Endothelial cell of umbilical vein (primary cell): ENCODE results near the gene SELENOT.

Experiments
- EZH2 ChIP-seq: IDR thresholded peaks from 2 replicates; pipeline ENCODE4 v1.6.1; 2012; ENCODE audit warnings: borderline replicate concordance, low read depth, mild to moderate bottlenecking, moderate library complexity, low read length, inconsistent platforms; ENCODE audit not compliant: severe bottlenecking
- JUN ChIP-seq: IDR thresholded peaks from 2 replicates; pipeline ENCODE4 v1.6.1; 2011; ENCODE audit warnings: borderline replicate concordance, low read depth; ENCODE audit not compliant: insufficient read length, insufficient read depth
- POLR2A ChIP-seq: IDR thresholded peaks from 2 replicates; pipeline ENCODE4 v1.6.1; 2012; ENCODE audit warnings: low read depth, mild to moderate bottlenecking, control low read depth, low read length
- POLR2AphosphoS5 ChIP-seq: IDR thresholded peaks from 2 replicates; pipeline ENCODE4 v1.6.1; 2012; ENCODE audit warnings: low read depth, mild to moderate bottlenecking, control low read depth, low read length, moderate library complexity; ENCODE audit not compliant: insufficient read depth
- TF ChIP-seq, protein P1 (sequence below), 2 donors: IDR thresholded peaks; 1 replicate in 1 of 2; 2 replicates in 1 of 2; pipeline ENCODE4 v1.5.1; 2011; ENCODE audit warnings: low read length in 2 of 2, mild to moderate bottlenecking in 2 of 2, moderate library complexity in 2 of 2, control low read depth in 1 of 2, inconsistent platforms in 1 of 2, low read depth in 1 of 2; ENCODE audit not compliant: insufficient read depth in 1 of 2; ENCODE audit errors: extremely low read depth in 1 of 2
- TF ChIP-seq, protein P2 (sequence below): IDR thresholded peaks from 2 replicates; pipeline ENCODE4 v1.6.1; 2011; ENCODE audit not compliant: insufficient read depth, insufficient read length

DNA sequence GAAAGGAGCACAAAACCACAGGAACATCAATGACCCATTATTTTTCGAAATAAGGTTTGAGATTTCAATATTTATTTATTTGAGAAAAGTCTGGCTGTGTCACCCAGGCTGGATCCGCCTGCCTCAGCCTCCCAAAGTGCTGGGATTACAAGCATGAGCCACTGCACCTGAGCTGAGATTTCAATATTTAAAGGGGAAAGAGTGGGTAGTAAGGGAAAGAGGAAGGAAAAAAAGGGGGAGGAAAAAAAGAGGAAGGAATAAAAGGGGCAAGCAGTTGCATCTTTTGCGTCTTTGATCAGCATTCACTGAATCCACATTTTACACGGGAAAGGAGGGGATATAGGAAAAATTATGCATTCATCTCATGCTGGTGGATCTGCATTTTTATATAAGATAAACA lies 53.2 kb downstream of the SELENOT start:
- TF ChIP-seq, protein P1, sequence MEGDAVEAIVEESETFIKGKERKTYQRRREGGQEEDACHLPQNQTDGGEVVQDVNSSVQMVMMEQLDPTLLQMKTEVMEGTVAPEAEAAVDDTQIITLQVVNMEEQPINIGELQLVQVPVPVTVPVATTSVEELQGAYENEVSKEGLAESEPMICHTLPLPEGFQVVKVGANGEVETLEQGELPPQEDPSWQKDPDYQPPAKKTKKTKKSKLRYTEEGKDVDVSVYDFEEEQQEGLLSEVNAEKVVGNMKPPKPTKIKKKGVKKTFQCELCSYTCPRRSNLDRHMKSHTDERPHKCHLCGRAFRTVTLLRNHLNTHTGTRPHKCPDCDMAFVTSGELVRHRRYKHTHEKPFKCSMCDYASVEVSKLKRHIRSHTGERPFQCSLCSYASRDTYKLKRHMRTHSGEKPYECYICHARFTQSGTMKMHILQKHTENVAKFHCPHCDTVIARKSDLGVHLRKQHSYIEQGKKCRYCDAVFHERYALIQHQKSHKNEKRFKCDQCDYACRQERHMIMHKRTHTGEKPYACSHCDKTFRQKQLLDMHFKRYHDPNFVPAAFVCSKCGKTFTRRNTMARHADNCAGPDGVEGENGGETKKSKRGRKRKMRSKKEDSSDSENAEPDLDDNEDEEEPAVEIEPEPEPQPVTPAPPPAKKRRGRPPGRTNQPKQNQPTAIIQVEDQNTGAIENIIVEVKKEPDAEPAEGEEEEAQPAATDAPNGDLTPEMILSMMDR (IDR thresholded peaks at IDR 0.05; ENCODE audit: extremely low read depth in 1 of 2, insufficient read depth in 1 of 2, low read depth in 1 of 2, low read length in 2 of 2): no peak
- no peak for TF ChIP-seq POLR2AphosphoS5
- TF ChIP-seq JUN: no peak
- TF ChIP-seq, protein P2, sequence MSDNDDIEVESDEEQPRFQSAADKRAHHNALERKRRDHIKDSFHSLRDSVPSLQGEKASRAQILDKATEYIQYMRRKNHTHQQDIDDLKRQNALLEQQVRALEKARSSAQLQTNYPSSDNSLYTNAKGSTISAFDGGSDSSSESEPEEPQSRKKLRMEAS: no peak
- TF ChIP-seq POLR2A: no peak
- TF ChIP-seq EZH2: no peak
